ENCODE results near the gene TOMM7. TPM values are rescaled to one million over a fixed set of nuclear protein-coding genes. Genes with fewer than 3 reads are reported as not detected.

TOMM7 gene
- total RNA-seq, 1 experiment from 2014 or later: 588 TPM

GRCh38 chr7:22865602-22865960 lies 42.9 kb upstream of the TOMM7 start:
- H3K79me2 ChIP-seq (ENCODE audit: low read depth): no peaks in the 10 kb centered on the region
- peaks cover 11% of the 10 kb centered on the region; the same call in 1 of the 2 replicates for H3F3A ChIP-seq (ENCODE audit: insufficient read depth, low read depth)
- no peak overlapping the region for H2AFZ ChIP-seq
- H3K9me2 ChIP-seq (ENCODE audit: insufficient read depth): no peaks in the 10 kb centered on the region
- no peaks in the 10 kb centered on the region for H4K20me1 ChIP-seq (ENCODE audit: insufficient read depth)
- TF ChIP-seq CTCF (conservative IDR thresholded peaks at IDR 0.05): no peak
- no peak for TF ChIP-seq EZH2 (IDR thresholded peaks at IDR 0.05; ENCODE audit: low read depth)
- no peak for DNase-seq
- no peaks in the 10 kb centered on the region for H3K27me3 ChIP-seq (ENCODE audit: insufficient read depth, low read depth)
- H3K27ac ChIP-seq: no peak overlapping the region
- no peak overlapping the region for H3K4me3 ChIP-seq
- H3K4me1 ChIP-seq (replicated peaks; ENCODE audit: insufficient read depth): no peaks in the 10 kb centered on the region
- H3K36me3 ChIP-seq (ENCODE audit: low read depth): no peaks in the 10 kb centered on the region
- ChIA-PET CTCF (no interaction called here), POLR2A (ENCODE audit: unreplicated experiment) (no interaction called here)
- intact Hi-C loops (cut with micrococcal nuclease; ENCODE audit: unreplicated experiment): no loop called here
- H3K4me2 ChIP-seq: no peak overlapping the region
- no TSS peak for BruUV-seq (replicated peaks)
- H3K9me3 ChIP-seq (ENCODE audit: insufficient read depth, low read depth): no peaks in the 10 kb centered on the region

- Histone ChIP-seq H3K4me2 (no peak overlapping the region), H2AFZ (no peak overlapping the region), H3K9me3 (ENCODE audit: insufficient read depth, low read depth) (no peaks in the 10 kb centered on the region), H3K36me3 (ENCODE audit: low read depth) (no peaks in the 10 kb centered on the region), H3K27ac (no peak overlapping the region), H3K4me1 (replicated peaks; ENCODE audit: insufficient read depth) (no peaks in the 10 kb centered on the region), H3K9me2 (ENCODE audit: insufficient read depth) (no peaks in the 10 kb centered on the region), H3K4me3 (no peak overlapping the region), H4K20me1 (ENCODE audit: insufficient read depth) (no peaks in the 10 kb centered on the region), H3K79me2 (ENCODE audit: low read depth) (no peaks in the 10 kb centered on the region), H3F3A (ENCODE audit: insufficient read depth, low read depth) (peaks cover 16% of the 10 kb centered on the region; the same call in 1 of the 2 replicates), H3K27me3 (ENCODE audit: insufficient read depth, low read depth) (no peaks in the 10 kb centered on the region)
- no peak for DNase-seq
- intact Hi-C loops (cut with micrococcal nuclease; ENCODE audit: unreplicated experiment): no loop called here
- BruUV-seq (replicated peaks): no TSS peak
- CTCF ChIA-PET: no interaction called here
- POLR2A ChIA-PET (ENCODE audit: unreplicated experiment): interaction anchor here (0.6 kb wide), 2 partner anchors 179 to 277 kb away, joined by 4 to 6 read pairs; no protein-coding TSS in a partner anchor
- TF ChIP-seq CTCF (conservative IDR thresholded peaks at IDR 0.05) (no peak), EZH2 (IDR thresholded peaks at IDR 0.05; ENCODE audit: low read depth) (no peak)
Measured at GRCh38 chr7:22864855-22865601, 42.4 kb upstream of the TOMM7 start.

GRCh38 chr7:22864301-22864700 lies 41.7 kb upstream of the TOMM7 start:
- ChIA-PET POLR2A (ENCODE audit: unreplicated experiment) (interaction anchor here (0.6 kb wide), 2 partner anchors 180 to 291 kb away, joined by 5 to 6 read pairs; no protein-coding TSS in a partner anchor), CTCF (no interaction called here)
- Histone ChIP-seq H3K79me2 (ENCODE audit: low read depth) (no peaks in the 10 kb centered on the region), H3K4me1 (replicated peaks; ENCODE audit: insufficient read depth) (peaks cover 1% of the 10 kb centered on the region; the same call in 1 of the 2 replicates), H3K4me3 (no peak overlapping the region), H3K9me2 (ENCODE audit: insufficient read depth) (no peaks in the 10 kb centered on the region), H3K27me3 (ENCODE audit: insufficient read depth, low read depth) (no peaks in the 10 kb centered on the region), H4K20me1 (ENCODE audit: insufficient read depth) (no peaks in the 10 kb centered on the region), H3K9me3 (ENCODE audit: insufficient read depth, low read depth) (no peaks in the 10 kb centered on the region), H3K36me3 (ENCODE audit: low read depth) (no peaks in the 10 kb centered on the region), H3K4me2 (no peak overlapping the region), H3F3A (ENCODE audit: insufficient read depth, low read depth) (peaks cover 23% of the 10 kb centered on the region; the same call in 1 of the 2 replicates), H2AFZ (no peak overlapping the region), H3K27ac (no peak overlapping the region)
- DNase-seq: no peak
- no TSS peak for BruUV-seq (replicated peaks)
- no peak for TF ChIP-seq EZH2 (IDR thresholded peaks at IDR 0.05; ENCODE audit: low read depth)
- no peak for TF ChIP-seq CTCF (conservative IDR thresholded peaks at IDR 0.05)
- intact Hi-C loops (cut with micrococcal nuclease; ENCODE audit: unreplicated experiment): no loop called here

All from PC-9 (cell line).